ENCODE results near the gene CNPY2. TPM values are rescaled to one million over a fixed set of nuclear protein-coding genes. Genes with fewer than 3 reads are reported as not detected.

The CNPY2 gene
- total and polyA plus RNA-seq, 2 of the 13 experiments (the other 11 are each of a cell fraction or from before 2014, with no cell fraction given), result 285 to 356 TPM

DNA sequence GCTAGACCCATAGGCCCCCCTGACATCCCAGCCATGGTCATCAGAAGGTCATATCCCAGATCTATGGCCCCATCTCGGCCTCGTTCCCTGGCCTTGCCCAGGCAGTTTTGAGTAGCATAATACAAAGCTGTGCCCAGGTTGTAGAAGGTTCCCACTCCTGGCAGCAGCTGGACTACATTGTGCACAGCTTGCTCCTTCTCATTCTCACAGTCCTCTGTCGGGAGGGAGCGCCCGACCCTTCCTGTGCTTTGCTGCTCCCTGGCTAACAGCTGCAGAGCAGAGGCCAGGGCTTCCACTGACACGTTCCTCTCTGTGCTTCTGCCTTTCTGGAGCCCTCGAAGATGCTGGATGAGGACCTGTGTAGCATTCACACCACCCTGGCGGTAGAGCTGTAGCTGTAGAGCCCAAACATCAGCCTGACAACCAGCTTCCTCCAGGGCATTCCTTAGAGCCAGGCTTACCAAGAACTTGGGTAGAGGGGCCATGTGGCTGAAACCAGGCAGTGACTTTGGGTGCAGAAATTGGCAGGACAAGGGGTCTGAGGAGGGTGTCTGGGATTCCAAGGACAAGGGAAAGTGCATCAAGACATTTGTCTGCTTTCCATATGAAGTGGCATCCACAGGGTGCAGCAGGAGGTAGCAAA, 45.8 kb upstream of the CNPY2 start (continued):
- TF ChIP-seq ZNF383 (CRISPR knock-in tag; IDR thresholded peaks at IDR 0.05; ENCODE audit: borderline replicate concordance) (no peak), ZMYM4 (CRISPR knock-in tag; IDR thresholded peaks at IDR 0.05) (peak; percentile 14; the same call in 1 of the 2 replicates), GTF2F1 (IDR thresholded peaks at IDR 0.05; ENCODE audit: low read length) (no peak), YEATS2 (CRISPR knock-in tag; IDR thresholded peaks at IDR 0.05; ENCODE audit: borderline replicate concordance) (peak; percentile 21; the same call in 1 of the 2 replicates), SALL1 (CRISPR knock-in tag; IDR thresholded peaks at IDR 0.05) (peak; percentile 53; the same call in 1 of the 2 replicates), MEIS1 (CRISPR knock-in tag; IDR thresholded peaks at IDR 0.05; ENCODE audit: borderline replicate concordance) (peak; percentile 47; the same call in 1 of the 2 replicates), POLR2A (IDR thresholded peaks at IDR 0.05; ENCODE audit: insufficient read depth in 1 of 2, low read depth in 2 of 2, low read length in 2 of 2) (0 out of 4 replicates have a peak, but pooled peaks of 1 of the 2 experiments have one; percentile 29), RXRA (CRISPR knock-in tag; IDR thresholded peaks at IDR 0.05) (no peak), ZNF605 (CRISPR knock-in tag; IDR thresholded peaks at IDR 0.05) (peak; percentile 60; the same call in 1 of the 2 replicates), JUN (CRISPR knock-in tag; IDR thresholded peaks at IDR 0.05) (no peak)
- TF ChIP-seq, protein P1, sequence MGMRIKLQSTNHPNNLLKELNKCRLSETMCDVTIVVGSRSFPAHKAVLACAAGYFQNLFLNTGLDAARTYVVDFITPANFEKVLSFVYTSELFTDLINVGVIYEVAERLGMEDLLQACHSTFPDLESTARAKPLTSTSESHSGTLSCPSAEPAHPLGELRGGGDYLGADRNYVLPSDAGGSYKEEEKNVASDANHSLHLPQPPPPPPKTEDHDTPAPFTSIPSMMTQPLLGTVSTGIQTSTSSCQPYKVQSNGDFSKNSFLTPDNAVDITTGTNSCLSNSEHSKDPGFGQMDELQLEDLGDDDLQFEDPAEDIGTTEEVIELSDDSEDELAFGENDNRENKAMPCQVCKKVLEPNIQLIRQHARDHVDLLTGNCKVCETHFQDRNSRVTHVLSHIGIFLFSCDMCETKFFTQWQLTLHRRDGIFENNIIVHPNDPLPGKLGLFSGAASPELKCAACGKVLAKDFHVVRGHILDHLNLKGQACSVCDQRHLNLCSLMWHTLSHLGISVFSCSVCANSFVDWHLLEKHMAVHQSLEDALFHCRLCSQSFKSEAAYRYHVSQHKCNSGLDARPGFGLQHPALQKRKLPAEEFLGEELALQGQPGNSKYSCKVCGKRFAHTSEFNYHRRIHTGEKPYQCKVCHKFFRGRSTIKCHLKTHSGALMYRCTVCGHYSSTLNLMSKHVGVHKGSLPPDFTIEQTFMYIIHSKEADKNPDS (CRISPR knock-in tag; IDR thresholded peaks at IDR 0.05), result no peak; the same call in 1 of the 2 replicates

All from HepG2 (cell line).